ENCODE results near the gene TPBGL.

The TPBGL gene

GRCh38 chr11:75289511-75289760 lies 48.9 kb downstream of the TPBGL start:
- Histone ChIP-seq H3K27ac (ENCODE audit: low read depth in 2 of 2, low read length in 2 of 2) (no peak overlapping the region), H3K27me3 (ENCODE audit: control insufficient read depth in 2 of 2, insufficient read depth in 2 of 2, low read length in 2 of 2) (no peaks in the 10 kb centered on the region), H3K9me3 (ENCODE audit: control insufficient read depth in 2 of 2, low read length in 2 of 2) (no peaks in the 10 kb centered on the region), H3K4me1 (ENCODE audit: control insufficient read depth in 2 of 2, insufficient read depth in 2 of 2, low read length in 2 of 2) (peaks cover 0 to 2% of the 10 kb centered on the region in 2 donors), H3K36me3 (ENCODE audit: control insufficient read depth in 2 of 2, insufficient read depth in 2 of 2, low read length in 2 of 2) (peaks cover 18 to 33% of the 10 kb centered on the region in 2 donors), H3K4me3 (ENCODE audit: low read length in 2 of 2) (no peak overlapping the region), H3K9ac (ENCODE audit: low read depth in 1 of 2, low read length in 2 of 2) (no peak overlapping the region)

GRCh38 chr11:75289919-75290318 lies 49.3 kb downstream of the TPBGL start:
- Histone ChIP-seq H3K27ac (ENCODE audit: low read depth in 2 of 2, low read length in 2 of 2) (no peak overlapping the region), H3K9me3 (ENCODE audit: control insufficient read depth in 2 of 2, low read length in 2 of 2) (no peaks in the 10 kb centered on the region), H3K4me3 (ENCODE audit: low read length in 2 of 2) (no peak overlapping the region), H3K27me3 (ENCODE audit: control insufficient read depth in 2 of 2, insufficient read depth in 2 of 2, low read length in 2 of 2) (no peaks in the 10 kb centered on the region), H3K36me3 (ENCODE audit: control insufficient read depth in 2 of 2, insufficient read depth in 2 of 2, low read length in 2 of 2) (peaks cover 18 to 37% of the 10 kb centered on the region in 2 donors), H3K4me1 (ENCODE audit: control insufficient read depth in 2 of 2, insufficient read depth in 2 of 2, low read length in 2 of 2) (peaks cover 0 to 2% of the 10 kb centered on the region in 2 donors), H3K9ac (ENCODE audit: low read depth in 1 of 2, low read length in 2 of 2) (no peak overlapping the region)

DNA sequence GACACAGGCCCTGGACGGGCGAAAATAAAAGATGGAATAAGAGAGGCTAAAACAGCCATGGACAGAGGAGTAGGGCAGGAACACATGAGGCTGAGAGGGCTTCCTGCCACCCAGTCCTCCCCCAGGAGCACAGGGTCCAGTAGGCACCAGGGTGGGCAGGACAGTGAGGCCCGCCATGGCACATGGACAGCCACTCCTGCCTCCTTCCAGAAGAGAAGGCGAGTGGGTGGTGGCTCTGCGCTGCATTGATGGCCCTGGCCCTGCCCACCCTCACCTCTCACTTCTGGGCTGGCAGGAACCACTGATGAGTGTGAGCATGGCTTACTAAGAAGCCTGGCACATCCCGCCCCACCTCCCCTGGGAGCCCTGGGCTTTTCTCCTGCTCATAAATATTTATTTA lies 51.2 kb downstream of the TPBGL start:
- H3K9me3 ChIP-seq (ENCODE audit: control insufficient read depth in 2 of 2, low read length in 2 of 2), result no peaks in the 10 kb centered on the region
- peaks cover 16 to 33% of the 10 kb centered on the region in 2 donors for H3K36me3 ChIP-seq (ENCODE audit: control insufficient read depth in 2 of 2, insufficient read depth in 2 of 2, low read length in 2 of 2)
- no peaks in the 10 kb centered on the region for H3K27me3 ChIP-seq (ENCODE audit: control insufficient read depth in 2 of 2, insufficient read depth in 2 of 2, low read length in 2 of 2)
- H3K4me1 ChIP-seq (ENCODE audit: control insufficient read depth in 2 of 2, insufficient read depth in 2 of 2, low read length in 2 of 2), result peaks cover 0 to 2% of the 10 kb centered on the region in 2 donors
- no peak overlapping the region for H3K27ac ChIP-seq (ENCODE audit: low read depth in 2 of 2, low read length in 2 of 2)
- no peak overlapping the region for H3K4me3 ChIP-seq (ENCODE audit: low read length in 2 of 2)
- no peak overlapping the region for H3K9ac ChIP-seq (ENCODE audit: low read depth in 1 of 2, low read length in 2 of 2)

DNA sequence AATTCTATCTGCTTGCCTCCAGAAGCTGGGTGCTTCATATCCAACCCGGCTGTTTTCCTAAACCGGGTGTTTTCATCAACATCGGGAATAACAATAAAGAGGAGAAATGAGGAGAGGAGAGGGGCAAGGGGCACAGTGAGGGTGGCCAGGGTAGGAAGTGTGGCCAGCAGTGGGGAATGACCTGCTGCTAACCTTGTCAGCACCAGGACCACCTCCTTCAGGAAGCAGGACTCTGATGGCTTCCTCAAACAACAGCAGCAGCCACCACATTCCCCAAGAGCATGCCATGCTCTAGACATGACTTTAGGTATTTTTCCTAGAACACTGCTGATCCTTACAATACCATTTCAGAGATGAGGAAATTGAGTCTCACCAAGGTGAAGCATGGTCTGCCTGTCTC lies 52.4 kb downstream of the TPBGL start:
- Histone ChIP-seq H3K4me3 (ENCODE audit: low read length in 2 of 2) (no peak overlapping the region), H3K36me3 (ENCODE audit: control insufficient read depth in 2 of 2, insufficient read depth in 2 of 2, low read length in 2 of 2) (peaks cover 12 to 26% of the 10 kb centered on the region in 2 donors), H3K4me1 (ENCODE audit: control insufficient read depth in 2 of 2, insufficient read depth in 2 of 2, low read length in 2 of 2) (peaks cover 0 to 2% of the 10 kb centered on the region in 2 donors), H3K9me3 (ENCODE audit: control insufficient read depth in 2 of 2, low read length in 2 of 2) (no peaks in the 10 kb centered on the region), H3K27ac (ENCODE audit: low read depth in 2 of 2, low read length in 2 of 2) (no peak overlapping the region), H3K27me3 (ENCODE audit: control insufficient read depth in 2 of 2, insufficient read depth in 2 of 2, low read length in 2 of 2) (no peaks in the 10 kb centered on the region), H3K9ac (ENCODE audit: low read depth in 1 of 2, low read length in 2 of 2) (no peak overlapping the region)

Data from mucosa of rectum (tissue), 2 donors.